ENCODE results near the gene PLXNC1.

PLXNC1 gene

GRCh38 chr12:94163850-94164249 lies 15.5 kb downstream of the PLXNC1 start:
- TF ChIP-seq, protein P1, sequence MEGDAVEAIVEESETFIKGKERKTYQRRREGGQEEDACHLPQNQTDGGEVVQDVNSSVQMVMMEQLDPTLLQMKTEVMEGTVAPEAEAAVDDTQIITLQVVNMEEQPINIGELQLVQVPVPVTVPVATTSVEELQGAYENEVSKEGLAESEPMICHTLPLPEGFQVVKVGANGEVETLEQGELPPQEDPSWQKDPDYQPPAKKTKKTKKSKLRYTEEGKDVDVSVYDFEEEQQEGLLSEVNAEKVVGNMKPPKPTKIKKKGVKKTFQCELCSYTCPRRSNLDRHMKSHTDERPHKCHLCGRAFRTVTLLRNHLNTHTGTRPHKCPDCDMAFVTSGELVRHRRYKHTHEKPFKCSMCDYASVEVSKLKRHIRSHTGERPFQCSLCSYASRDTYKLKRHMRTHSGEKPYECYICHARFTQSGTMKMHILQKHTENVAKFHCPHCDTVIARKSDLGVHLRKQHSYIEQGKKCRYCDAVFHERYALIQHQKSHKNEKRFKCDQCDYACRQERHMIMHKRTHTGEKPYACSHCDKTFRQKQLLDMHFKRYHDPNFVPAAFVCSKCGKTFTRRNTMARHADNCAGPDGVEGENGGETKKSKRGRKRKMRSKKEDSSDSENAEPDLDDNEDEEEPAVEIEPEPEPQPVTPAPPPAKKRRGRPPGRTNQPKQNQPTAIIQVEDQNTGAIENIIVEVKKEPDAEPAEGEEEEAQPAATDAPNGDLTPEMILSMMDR (IDR thresholded peaks at IDR 0.05; ENCODE audit: low read depth, low read length, missing control alignments): no peak
- no peaks in the 10 kb centered on the region for H3K36me3 ChIP-seq (replicated peaks)
- H3K27me3 ChIP-seq (replicated peaks): no peaks in the 10 kb centered on the region
- no peak overlapping the region for H3K27ac ChIP-seq
- no peak for DNase-seq
- in situ Hi-C loops (cut with HindIII; ENCODE audit: low pct_ligation_motif_present, low sequenced_read_pairs): no loop called here
- no peak overlapping the region for H3K4me3 ChIP-seq (ENCODE audit: low read depth, low read length)

DNA sequence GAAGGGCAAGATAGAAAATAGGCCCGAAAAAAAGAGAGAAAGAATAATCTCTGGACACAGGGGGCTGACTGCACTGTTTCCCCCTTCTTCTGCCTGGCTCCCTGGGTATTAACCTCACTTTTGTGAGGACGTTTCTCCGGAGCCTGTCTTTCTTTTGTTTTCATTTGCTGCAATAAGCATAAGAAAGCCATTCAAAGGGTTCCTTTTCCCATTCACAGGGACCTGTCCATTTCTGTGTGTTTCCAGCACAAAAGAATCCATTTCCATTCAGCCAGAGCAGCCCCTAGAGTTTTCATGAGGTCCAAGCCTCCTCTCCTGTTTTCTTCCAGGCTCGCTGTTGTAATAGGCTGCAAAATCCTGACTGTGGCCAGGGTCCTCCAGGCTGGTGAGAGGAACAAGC lies 16.8 kb downstream of the PLXNC1 start:
- in situ Hi-C loops (cut with HindIII; ENCODE audit: low pct_ligation_motif_present, low sequenced_read_pairs): no loop called here
- Histone ChIP-seq H3K27ac (no peak overlapping the region), H3K4me3 (ENCODE audit: low read depth, low read length) (no peak overlapping the region), H3K36me3 (replicated peaks) (no peaks in the 10 kb centered on the region), H3K27me3 (replicated peaks) (no peaks in the 10 kb centered on the region)
- DNase-seq: no peak
- TF ChIP-seq, protein P1 (IDR thresholded peaks at IDR 0.05; ENCODE audit: low read depth, low read length, missing control alignments): no peak

- no peak overlapping the region for H3K4me3 ChIP-seq (ENCODE audit: low read depth, low read length)
- H3K36me3 ChIP-seq (replicated peaks): no peaks in the 10 kb centered on the region
- DNase-seq: no peak
- in situ Hi-C loops (cut with HindIII; ENCODE audit: low pct_ligation_motif_present, low sequenced_read_pairs): no loop called here
- TF ChIP-seq, protein P1 (IDR thresholded peaks at IDR 0.05; ENCODE audit: low read depth, low read length, missing control alignments): no peak
- no peak overlapping the region for H3K27ac ChIP-seq
- no peaks in the 10 kb centered on the region for H3K27me3 ChIP-seq (replicated peaks)
These were observed 17.4 kb downstream of the PLXNC1 start for GRCh38 chr12:94165670-94166364.

- Histone ChIP-seq H3K27ac (no peak overlapping the region), H3K4me3 (ENCODE audit: low read depth, low read length) (no peak overlapping the region), H3K27me3 (replicated peaks) (no peaks in the 10 kb centered on the region), H3K36me3 (replicated peaks) (no peaks in the 10 kb centered on the region)
- TF ChIP-seq, protein P1 (IDR thresholded peaks at IDR 0.05; ENCODE audit: low read depth, low read length, missing control alignments): no peak
- no peak for DNase-seq
- in situ Hi-C loops (cut with HindIII; ENCODE audit: low pct_ligation_motif_present, low sequenced_read_pairs): no loop called here
These were observed 18.8 kb downstream of the PLXNC1 start for GRCh38 chr12:94167071-94167755.

DNA sequence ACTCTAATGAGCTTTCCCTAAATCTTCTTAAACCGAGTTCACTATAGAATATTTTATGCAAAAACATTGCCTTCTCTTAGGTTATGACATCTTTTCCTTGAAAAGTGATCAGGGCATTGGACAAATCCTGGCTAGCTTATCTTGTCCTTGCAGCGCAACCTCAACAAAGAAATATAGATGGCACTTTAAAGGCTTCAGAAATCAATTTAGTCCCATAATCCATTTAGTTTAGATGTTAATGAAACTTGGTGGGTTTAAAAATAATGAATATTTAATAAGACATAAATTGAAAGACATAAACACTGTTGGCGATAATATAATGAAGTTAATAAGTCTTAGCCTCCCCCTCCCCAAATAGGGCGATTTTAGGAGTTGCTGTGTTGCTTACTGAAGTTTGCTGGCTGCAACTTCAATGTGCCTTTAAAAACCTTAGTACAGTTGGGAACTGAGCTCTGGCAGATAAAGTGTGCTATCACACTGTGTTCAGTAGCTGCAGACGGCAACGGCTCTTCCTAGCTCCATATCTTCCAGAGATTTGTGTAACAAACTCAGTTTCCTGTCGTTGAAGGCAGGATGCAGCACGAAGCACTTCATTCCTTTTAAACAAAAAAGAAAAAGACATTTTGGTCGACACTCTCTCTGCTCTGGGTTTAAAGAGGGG lies 19.5 kb downstream of the PLXNC1 start:
- H3K36me3 ChIP-seq (replicated peaks): no peaks in the 10 kb centered on the region
- DNase-seq: no peak
- no peak overlapping the region for H3K4me3 ChIP-seq (ENCODE audit: low read depth, low read length)
- in situ Hi-C loops (cut with HindIII; ENCODE audit: low pct_ligation_motif_present, low sequenced_read_pairs): no loop called here
- H3K27ac ChIP-seq: no peak overlapping the region
- TF ChIP-seq, protein P1 (IDR thresholded peaks at IDR 0.05; ENCODE audit: low read depth, low read length, missing control alignments): no peak
- H3K27me3 ChIP-seq (replicated peaks): no peaks in the 10 kb centered on the region
